ENCODE measurements around the gene NSUN2. TPM values are rescaled to one million over a fixed set of nuclear protein-coding genes. Genes with fewer than 3 reads are reported as not detected.

Gene NSUN2
- total RNA-seq, 1 donor from 2014 or later = 34.4 TPM

DNA sequence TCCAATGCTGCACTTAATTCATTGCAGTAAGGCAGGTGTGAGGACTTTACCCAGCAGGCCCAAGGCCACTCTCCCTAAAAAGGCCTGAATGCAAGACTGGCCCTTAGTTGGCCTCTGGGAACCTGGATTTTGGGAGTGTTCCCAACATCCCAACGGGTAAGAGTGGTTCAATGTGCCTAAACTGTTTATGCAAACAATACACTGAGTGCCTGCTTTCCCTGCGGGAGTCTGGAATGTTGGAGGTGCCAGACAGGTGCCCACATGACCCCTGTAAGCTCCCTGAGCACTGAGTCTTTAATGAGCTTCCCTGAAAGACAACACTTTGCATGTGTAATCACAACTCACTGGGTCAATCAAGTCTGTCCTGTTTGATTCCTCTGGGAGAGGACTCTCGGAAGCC lies 37.4 kb downstream of the NSUN2 start:
- Histone ChIP-seq H3K4me1 (peaks cover 12% of the 10 kb centered on the region), H3K27ac (replicated peaks) (no peak overlapping the region), H3K9me3 (replicated peaks) (no peaks in the 10 kb centered on the region), H3K36me3 (peaks cover 42% of the 10 kb centered on the region), H3K27me3 (ENCODE audit: low read depth) (no peaks in the 10 kb centered on the region), H3K4me3 (no peak overlapping the region)
- TF ChIP-seq, protein P1, sequence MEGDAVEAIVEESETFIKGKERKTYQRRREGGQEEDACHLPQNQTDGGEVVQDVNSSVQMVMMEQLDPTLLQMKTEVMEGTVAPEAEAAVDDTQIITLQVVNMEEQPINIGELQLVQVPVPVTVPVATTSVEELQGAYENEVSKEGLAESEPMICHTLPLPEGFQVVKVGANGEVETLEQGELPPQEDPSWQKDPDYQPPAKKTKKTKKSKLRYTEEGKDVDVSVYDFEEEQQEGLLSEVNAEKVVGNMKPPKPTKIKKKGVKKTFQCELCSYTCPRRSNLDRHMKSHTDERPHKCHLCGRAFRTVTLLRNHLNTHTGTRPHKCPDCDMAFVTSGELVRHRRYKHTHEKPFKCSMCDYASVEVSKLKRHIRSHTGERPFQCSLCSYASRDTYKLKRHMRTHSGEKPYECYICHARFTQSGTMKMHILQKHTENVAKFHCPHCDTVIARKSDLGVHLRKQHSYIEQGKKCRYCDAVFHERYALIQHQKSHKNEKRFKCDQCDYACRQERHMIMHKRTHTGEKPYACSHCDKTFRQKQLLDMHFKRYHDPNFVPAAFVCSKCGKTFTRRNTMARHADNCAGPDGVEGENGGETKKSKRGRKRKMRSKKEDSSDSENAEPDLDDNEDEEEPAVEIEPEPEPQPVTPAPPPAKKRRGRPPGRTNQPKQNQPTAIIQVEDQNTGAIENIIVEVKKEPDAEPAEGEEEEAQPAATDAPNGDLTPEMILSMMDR (IDR thresholded peaks at IDR 0.05; ENCODE audit: borderline replicate concordance) = no peak
- no peak for DNase-seq
- intact Hi-C loops (cut with micrococcal nuclease) = no loop called here

DNA sequence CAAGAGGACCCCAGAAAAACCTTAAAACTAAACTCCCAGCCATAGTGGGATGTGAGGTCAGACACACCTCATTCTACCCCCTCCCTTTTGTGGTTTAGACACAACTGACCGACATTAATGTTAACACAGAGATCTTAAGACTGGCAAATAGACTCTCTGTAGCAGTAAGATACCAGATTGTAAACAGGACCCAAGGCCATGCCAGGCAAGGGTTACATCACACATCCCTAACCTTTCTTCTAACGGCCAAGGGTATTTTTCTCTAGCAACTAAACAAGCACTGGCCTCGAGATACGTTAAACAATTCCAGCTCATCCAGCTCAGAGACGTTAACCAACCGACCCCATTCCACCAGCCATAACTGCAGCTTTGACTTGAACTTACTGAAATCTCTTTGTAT lies 38.8 kb downstream of the NSUN2 start:
- no peaks in the 10 kb centered on the region for H3K27me3 ChIP-seq (ENCODE audit: low read depth)

DNA sequence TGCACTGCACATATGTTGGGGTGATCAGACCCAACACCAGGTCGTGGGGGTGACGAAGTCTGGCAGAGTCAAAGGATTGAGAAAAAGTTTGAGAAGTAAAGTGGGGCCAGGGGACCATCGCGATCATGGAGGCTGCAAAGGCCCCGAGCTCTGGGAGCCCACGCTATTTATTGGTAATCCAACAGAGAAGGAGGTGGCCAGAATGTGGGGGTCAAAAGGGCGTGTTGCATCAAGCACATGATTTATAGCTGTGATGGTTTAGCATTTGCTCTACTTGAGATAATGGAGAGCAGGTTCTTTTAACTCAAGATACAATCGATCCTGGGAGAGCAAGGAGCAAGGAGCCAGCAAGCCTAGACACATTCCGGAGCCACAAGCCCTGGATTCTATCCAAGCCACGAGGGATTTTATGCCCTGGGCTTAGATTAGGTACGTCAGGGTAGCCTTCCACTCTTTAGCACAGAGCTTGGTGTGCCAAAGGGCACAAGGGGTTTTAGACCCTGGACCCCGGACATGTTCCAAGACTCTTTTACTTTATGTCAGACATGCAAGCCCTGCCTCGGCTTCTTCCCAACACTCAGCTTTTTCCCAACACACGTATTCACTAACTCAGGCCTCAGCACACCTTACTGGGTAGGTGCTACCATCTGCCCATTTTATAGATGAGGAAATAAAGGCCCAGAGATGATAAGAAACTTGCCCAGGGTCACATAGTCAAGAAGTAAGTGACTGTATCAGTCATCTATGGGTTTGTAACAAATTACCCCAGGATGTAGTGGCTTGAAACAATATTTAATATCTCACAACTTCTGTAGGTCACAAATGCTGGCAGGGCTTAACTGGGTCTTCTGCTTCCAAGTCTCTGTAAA lies 39.5 kb downstream of the NSUN2 start:
- Histone ChIP-seq H3K27me3 (ENCODE audit: low read depth) (no peaks in the 10 kb centered on the region), H3K4me1 (peaks cover 6% of the 10 kb centered on the region), H3K36me3 (peaks cover 21% of the 10 kb centered on the region), H3K4me3 (no peak overlapping the region), H3K9me3 (replicated peaks) (no peaks in the 10 kb centered on the region), H3K27ac (replicated peaks) (no peak overlapping the region)
- DNase-seq = no peak
- intact Hi-C loops (cut with micrococcal nuclease) = no loop called here
- TF ChIP-seq, protein P1 (IDR thresholded peaks at IDR 0.05; ENCODE audit: borderline replicate concordance) = no peak

More for the DNA sequence above, 38.8 kb downstream of the NSUN2 start:
- H3K9me3 ChIP-seq (replicated peaks) = no peaks in the 10 kb centered on the region
- H3K4me1 ChIP-seq = peaks cover 12% of the 10 kb centered on the region
- H3K27ac ChIP-seq (replicated peaks) = no peak overlapping the region
- no peak for DNase-seq
- TF ChIP-seq, protein P1 (IDR thresholded peaks at IDR 0.05; ENCODE audit: borderline replicate concordance) = no peak
- intact Hi-C loops (cut with micrococcal nuclease) = no loop called here
- no peak overlapping the region for H3K4me3 ChIP-seq
- H3K36me3 ChIP-seq = peaks cover 28% of the 10 kb centered on the region

DNA sequence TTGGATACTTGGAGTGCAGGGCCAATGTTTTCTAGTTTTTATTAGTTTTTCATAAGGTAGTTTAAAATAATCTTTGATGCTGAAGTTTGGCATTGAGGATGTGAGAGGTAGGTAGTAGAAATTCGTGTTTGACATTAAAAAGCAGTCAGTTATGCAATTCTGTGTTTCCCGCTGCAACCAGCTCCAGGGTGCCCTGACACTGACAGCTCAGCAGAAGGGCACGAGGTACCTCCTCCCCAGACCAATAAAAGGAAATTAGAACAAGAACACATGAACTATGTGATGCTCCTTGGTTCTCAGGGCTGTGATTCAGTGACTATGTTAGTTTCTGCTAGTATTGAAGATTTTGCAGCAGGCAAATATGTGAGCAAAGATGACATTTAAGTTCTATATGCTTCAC lies 40.2 kb downstream of the NSUN2 start:
- Histone ChIP-seq H3K4me3 (no peak overlapping the region), H3K9me3 (replicated peaks) (peaks cover 3% of the 10 kb centered on the region), H3K36me3 (peaks cover 17% of the 10 kb centered on the region), H3K27ac (replicated peaks) (no peak overlapping the region), H3K4me1 (peaks cover under 1% of the 10 kb centered on the region), H3K27me3 (ENCODE audit: low read depth) (no peaks in the 10 kb centered on the region)
- TF ChIP-seq, protein P1 (IDR thresholded peaks at IDR 0.05; ENCODE audit: borderline replicate concordance) = no peak
- no peak for DNase-seq
- intact Hi-C loops (cut with micrococcal nuclease) = no loop called here

DNA sequence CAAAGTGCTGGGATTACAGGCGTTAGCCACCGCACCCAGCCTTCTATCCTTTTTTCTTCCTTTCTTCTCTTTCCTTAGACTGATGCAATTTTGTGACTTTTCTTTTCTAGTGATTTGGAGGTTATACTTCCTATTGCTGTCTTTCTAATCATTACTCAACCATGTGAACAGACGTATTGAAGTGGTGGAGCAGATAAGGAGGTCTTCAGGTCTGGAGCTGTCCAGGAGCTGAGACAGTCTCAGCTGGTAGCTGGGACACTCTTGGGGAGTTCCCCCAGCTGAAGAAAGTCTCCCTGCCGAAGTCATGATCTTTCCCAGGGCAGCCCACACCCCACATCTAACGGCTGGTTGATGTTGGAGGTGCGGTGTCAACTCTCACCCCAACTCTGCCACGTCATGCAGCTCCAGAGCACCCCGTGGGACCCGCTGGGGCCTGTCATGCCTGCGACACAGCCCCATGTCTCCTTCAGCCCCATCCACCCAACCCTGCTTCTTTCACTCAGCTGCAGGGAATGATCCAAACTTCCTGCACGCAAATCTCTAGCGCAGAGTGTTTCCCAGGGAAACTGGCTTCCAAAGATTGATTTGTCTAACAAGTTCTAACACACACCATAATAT lies 41.1 kb downstream of the NSUN2 start:
- intact Hi-C loops (cut with micrococcal nuclease) = no loop called here
- Histone ChIP-seq H3K27ac (replicated peaks) (no peak overlapping the region), H3K27me3 (ENCODE audit: low read depth) (no peaks in the 10 kb centered on the region), H3K36me3 (peaks cover 9% of the 10 kb centered on the region), H3K9me3 (replicated peaks) (peaks cover 5% of the 10 kb centered on the region), H3K4me3 (no peak overlapping the region), H3K4me1 (no peaks in the 10 kb centered on the region)
- DNase-seq = no peak
- TF ChIP-seq, protein P1 (IDR thresholded peaks at IDR 0.05; ENCODE audit: borderline replicate concordance) = no peak

Measured in left ventricle myocardium inferior (tissue), 1 donor.